Liver (tissue), 3 donors: ENCODE measurements around the gene STX1A.

Source experiments
- EGR1 ChIP-seq, 2 donors: IDR thresholded peaks; 2 replicates each; pipeline ENCODE4 v1.6.1; 2016 to 2018; ENCODE audit warnings: antibody characterized with exemption in 2 of 2, low read depth in 2 of 2
- FOXA1 ChIP-seq: IDR thresholded peaks from 2 replicates; pipeline ENCODE4 v1.6.1; 2016; ENCODE audit warnings: antibody characterized with exemption
- HNF4A ChIP-seq, 2 donors: conservative IDR thresholded peaks; 2 replicates each; pipeline ENCODE4 v1.6.1; 2016; ENCODE audit warnings: antibody characterized with exemption in 2 of 2, mild to moderate bottlenecking in 2 of 2
- JUND ChIP-seq, 2 donors: IDR thresholded peaks; 2 replicates each; pipeline ENCODE4 v1.6.1; 2016; ENCODE audit warnings: antibody characterized with exemption in 2 of 2
- RAD21 ChIP-seq, 2 donors: IDR thresholded peaks; 2 replicates each; pipeline ENCODE4 v1.6.1; 2016; ENCODE audit warnings: antibody characterized with exemption in 2 of 2, mild to moderate bottlenecking in 2 of 2
- RXRA ChIP-seq, 2 donors: IDR thresholded peaks; 2 replicates each; pipeline ENCODE4 v1.6.1; 2017 to 2018; ENCODE audit warnings: antibody characterized with exemption in 2 of 2, mild to moderate bottlenecking in 1 of 2
- SP1 ChIP-seq: IDR thresholded peaks from 2 replicates; pipeline ENCODE4 v1.6.1; 2018; ENCODE audit warnings: antibody characterized with exemption, mild to moderate bottlenecking
- TAF1 ChIP-seq: conservative IDR thresholded peaks from 2 replicates; pipeline ENCODE4 v1.6.1; 2016; ENCODE audit warnings: antibody characterized with exemption, mild to moderate bottlenecking
- TF ChIP-seq, protein P1 (sequence below): fragments of 150-350 bp; IDR thresholded peaks from 2 replicates; pipeline ENCODE4 v1.5.1; 2017; ENCODE audit warnings: improper control_type of control experiment, low read depth, low read length; ENCODE audit not compliant: missing input control
- TF ChIP-seq, protein P2 (sequence below): IDR thresholded peaks from 2 replicates; pipeline ENCODE4 v1.6.1; 2016; ENCODE audit warnings: antibody characterized with exemption, mild to moderate bottlenecking
- TF ChIP-seq, protein P3 (sequence below): IDR thresholded peaks from 2 replicates; pipeline ENCODE4 v1.6.1; 2016; ENCODE audit warnings: antibody characterized with exemption
- donor health status: healthy.
- donor health status: healthy.

DNA sequence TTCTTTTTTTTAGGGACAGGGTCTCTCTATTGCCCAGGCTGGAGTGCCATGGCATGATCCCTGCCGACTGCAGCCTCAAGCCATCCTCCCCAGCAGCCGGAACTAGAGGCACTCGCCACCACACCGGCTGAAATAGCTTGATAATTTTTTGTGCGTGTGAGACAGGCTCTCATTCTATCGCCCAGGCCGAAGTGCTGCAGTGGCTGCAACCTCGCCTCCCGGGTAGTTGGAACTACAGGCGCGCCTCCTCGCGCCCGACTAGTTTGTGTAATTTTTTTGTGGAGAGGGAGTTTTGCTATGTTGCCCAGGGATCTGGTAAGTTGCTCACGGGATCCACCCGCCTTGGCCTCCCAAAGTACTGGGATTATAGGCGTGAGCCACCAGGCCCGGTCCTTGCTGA is 34.2 kb downstream of the STX1A start:
- TF ChIP-seq, protein P1, sequence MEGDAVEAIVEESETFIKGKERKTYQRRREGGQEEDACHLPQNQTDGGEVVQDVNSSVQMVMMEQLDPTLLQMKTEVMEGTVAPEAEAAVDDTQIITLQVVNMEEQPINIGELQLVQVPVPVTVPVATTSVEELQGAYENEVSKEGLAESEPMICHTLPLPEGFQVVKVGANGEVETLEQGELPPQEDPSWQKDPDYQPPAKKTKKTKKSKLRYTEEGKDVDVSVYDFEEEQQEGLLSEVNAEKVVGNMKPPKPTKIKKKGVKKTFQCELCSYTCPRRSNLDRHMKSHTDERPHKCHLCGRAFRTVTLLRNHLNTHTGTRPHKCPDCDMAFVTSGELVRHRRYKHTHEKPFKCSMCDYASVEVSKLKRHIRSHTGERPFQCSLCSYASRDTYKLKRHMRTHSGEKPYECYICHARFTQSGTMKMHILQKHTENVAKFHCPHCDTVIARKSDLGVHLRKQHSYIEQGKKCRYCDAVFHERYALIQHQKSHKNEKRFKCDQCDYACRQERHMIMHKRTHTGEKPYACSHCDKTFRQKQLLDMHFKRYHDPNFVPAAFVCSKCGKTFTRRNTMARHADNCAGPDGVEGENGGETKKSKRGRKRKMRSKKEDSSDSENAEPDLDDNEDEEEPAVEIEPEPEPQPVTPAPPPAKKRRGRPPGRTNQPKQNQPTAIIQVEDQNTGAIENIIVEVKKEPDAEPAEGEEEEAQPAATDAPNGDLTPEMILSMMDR, result no peak
- TF ChIP-seq EGR1 (IDR thresholded peaks at IDR 0.05; ENCODE audit: low read depth in 2 of 2) (no peak), TAF1 (no peak), JUND (IDR thresholded peaks at IDR 0.05) (no peak), SP1 (no peak), RAD21 (IDR thresholded peaks at IDR 0.05) (no peak), FOXA1 (no peak), HNF4A (conservative IDR thresholded peaks at IDR 0.05) (no peak), RXRA (IDR thresholded peaks at IDR 0.05) (no peak)
- TF ChIP-seq, protein P2, sequence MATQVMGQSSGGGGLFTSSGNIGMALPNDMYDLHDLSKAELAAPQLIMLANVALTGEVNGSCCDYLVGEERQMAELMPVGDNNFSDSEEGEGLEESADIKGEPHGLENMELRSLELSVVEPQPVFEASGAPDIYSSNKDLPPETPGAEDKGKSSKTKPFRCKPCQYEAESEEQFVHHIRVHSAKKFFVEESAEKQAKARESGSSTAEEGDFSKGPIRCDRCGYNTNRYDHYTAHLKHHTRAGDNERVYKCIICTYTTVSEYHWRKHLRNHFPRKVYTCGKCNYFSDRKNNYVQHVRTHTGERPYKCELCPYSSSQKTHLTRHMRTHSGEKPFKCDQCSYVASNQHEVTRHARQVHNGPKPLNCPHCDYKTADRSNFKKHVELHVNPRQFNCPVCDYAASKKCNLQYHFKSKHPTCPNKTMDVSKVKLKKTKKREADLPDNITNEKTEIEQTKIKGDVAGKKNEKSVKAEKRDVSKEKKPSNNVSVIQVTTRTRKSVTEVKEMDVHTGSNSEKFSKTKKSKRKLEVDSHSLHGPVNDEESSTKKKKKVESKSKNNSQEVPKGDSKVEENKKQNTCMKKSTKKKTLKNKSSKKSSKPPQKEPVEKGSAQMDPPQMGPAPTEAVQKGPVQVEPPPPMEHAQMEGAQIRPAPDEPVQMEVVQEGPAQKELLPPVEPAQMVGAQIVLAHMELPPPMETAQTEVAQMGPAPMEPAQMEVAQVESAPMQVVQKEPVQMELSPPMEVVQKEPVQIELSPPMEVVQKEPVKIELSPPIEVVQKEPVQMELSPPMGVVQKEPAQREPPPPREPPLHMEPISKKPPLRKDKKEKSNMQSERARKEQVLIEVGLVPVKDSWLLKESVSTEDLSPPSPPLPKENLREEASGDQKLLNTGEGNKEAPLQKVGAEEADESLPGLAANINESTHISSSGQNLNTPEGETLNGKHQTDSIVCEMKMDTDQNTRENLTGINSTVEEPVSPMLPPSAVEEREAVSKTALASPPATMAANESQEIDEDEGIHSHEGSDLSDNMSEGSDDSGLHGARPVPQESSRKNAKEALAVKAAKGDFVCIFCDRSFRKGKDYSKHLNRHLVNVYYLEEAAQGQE, result no peak
- TF ChIP-seq, protein P3, sequence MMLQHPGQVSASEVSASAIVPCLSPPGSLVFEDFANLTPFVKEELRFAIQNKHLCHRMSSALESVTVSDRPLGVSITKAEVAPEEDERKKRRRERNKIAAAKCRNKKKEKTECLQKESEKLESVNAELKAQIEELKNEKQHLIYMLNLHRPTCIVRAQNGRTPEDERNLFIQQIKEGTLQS, result no peak
